Heart left ventricle (tissue), 13 donors: ENCODE measurements around the gene RBM28.

ENCODE experiments used
- POLR2A ChIP-seq, 2 donors: fragments of 450-650 bp; IDR thresholded peaks; one replicate each; pipeline ENCODE4 v1.6.1; 2017; ENCODE audit warnings: antibody characterized with exemption in 2 of 2, mild to moderate bottlenecking in 2 of 2, moderate library complexity in 2 of 2
- TF ChIP-seq, protein P1 (sequence below), 12 donors: fragments of 200-600 bp; sonication (generic) in 4 of 12; IDR thresholded peaks; one replicate each; pipeline versions ENCODE4 v1.5.0 to v1.8.0; 2018 to 2022; ENCODE audit warnings: antibody characterized with exemption in 12 of 12, mild to moderate bottlenecking in 5 of 12
- donor health status: ischemic (EF 13 %, LVEDD 7.1; RV severe dilation, severe dysfunction).
- donor health status: DM: no; HTN: yes; CAD: no.
- donor health status: DM: no; HTN: no; CAD: no.
- donor health status: ischemic (EF 25% LVEDD 6.9; RV normal size, moderate dysfunction).
- donor health status: ischemic (EF 25% LVEDD 5.7; RV mildly dilated, moderate dysfunction).
- donor health status: ischemic (EF 35%, LVEDD 5.7; RV mildly dilated, moderate dysfunction).
- donor health status: nonischemic (EF 11% LVEDD 7.7; RV severe dilation, severe dysfunction).
- donor health status: DM: yes; HTN: yes; CAD: no.
- donor health status: PGD.
- donor health status: ischemic (EF 29% LVEDD 5.4; RV normal size, mild dysfunction).
- donor health status: nonischemic (EF 23%, LVEDD 6.1; RV moderate dilation, normal function).

DNA sequence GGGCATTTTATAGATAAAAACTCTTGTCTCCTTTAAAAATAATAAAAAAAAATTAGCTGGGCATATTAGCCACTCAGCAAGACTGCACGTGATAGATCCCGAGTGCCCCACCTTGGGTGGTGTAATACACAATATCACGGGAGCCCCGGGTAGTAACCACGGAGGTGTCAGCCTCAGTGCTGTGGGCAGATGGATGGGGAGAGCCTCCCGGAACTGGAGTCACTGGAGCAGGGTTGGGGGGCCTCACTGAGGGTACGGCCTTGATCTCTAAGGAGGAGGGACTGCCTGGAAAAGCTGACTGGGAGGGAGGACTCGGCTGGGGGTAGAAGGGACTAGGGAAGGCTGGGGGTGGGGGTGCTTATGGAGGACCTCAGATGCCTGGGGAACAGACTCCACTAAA, 90.0 kb downstream of the RBM28 start:
- TF ChIP-seq, protein P1, sequence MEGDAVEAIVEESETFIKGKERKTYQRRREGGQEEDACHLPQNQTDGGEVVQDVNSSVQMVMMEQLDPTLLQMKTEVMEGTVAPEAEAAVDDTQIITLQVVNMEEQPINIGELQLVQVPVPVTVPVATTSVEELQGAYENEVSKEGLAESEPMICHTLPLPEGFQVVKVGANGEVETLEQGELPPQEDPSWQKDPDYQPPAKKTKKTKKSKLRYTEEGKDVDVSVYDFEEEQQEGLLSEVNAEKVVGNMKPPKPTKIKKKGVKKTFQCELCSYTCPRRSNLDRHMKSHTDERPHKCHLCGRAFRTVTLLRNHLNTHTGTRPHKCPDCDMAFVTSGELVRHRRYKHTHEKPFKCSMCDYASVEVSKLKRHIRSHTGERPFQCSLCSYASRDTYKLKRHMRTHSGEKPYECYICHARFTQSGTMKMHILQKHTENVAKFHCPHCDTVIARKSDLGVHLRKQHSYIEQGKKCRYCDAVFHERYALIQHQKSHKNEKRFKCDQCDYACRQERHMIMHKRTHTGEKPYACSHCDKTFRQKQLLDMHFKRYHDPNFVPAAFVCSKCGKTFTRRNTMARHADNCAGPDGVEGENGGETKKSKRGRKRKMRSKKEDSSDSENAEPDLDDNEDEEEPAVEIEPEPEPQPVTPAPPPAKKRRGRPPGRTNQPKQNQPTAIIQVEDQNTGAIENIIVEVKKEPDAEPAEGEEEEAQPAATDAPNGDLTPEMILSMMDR (IDR thresholded peaks at IDR 0.05): no peak
- TF ChIP-seq POLR2A (IDR thresholded peaks at IDR 0.05): no peak
